ENCODE data around the gene TSPEAR.

DNA sequence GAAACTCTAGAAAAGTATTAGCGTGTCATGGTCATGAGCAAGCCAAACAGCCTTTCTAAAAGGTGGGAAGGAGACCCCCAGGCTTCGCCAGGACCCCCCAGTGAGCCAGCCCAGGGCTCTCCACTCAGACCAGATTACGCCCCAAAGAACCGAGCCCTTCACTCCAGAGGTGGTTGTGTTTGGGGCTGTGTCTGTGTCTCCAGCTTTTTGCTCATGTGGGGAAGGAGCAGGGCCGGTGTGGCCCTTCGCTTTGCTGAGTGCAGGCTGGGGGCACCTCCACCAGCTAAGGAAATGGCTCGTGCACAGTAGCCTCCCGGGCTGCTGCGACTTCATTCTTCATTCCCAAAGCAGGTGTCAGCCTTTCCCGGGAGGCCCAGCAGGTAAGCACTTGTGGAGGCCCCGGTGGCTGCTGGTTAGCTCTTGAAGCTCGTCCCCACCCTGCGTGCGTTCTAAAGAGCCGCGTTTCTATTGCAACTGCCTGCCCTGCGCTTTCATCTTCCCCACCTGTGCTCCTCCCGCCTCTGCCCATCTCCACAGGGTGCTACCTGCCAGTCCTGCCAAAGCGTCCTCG, 531 bp downstream of the TSPEAR start:
- TF ChIP-seq STAT6 (CRISPR knock-in tag; IDR thresholded peaks at IDR 0.05) (no peak), RBBP5 (IDR thresholded peaks at IDR 0.05; ENCODE audit: borderline replicate concordance, insufficient read depth, low read length, poor library complexity, severe bottlenecking) (no peak), RAD21 (CRISPR knock-in tag; conservative IDR thresholded peaks at IDR 0.05 in 1 of 2, IDR thresholded peaks at IDR 0.05 in 1 of 2) (no peak), POLR2A (conservative IDR thresholded peaks at IDR 0.05) (no peak), ZNF431 (CRISPR knock-in tag; IDR thresholded peaks at IDR 0.05) (no peak), ZEB2 (IDR thresholded peaks at IDR 0.05) (no peak), FOS (IDR thresholded peaks at IDR 0.05; ENCODE audit: extremely low read depth, insufficient read length) (no peak), GATA2 (CRISPR knock-in tag; IDR thresholded peaks at IDR 0.05) (no peak), ZNF143 (CRISPR knock-in tag; IDR thresholded peaks at IDR 0.05) (no peak), SP1 (CRISPR knock-in tag; IDR thresholded peaks at IDR 0.05) (no peak), ZNF717 (CRISPR knock-in tag; IDR thresholded peaks at IDR 0.05) (no peak)
- TF ChIP-seq, protein P1, sequence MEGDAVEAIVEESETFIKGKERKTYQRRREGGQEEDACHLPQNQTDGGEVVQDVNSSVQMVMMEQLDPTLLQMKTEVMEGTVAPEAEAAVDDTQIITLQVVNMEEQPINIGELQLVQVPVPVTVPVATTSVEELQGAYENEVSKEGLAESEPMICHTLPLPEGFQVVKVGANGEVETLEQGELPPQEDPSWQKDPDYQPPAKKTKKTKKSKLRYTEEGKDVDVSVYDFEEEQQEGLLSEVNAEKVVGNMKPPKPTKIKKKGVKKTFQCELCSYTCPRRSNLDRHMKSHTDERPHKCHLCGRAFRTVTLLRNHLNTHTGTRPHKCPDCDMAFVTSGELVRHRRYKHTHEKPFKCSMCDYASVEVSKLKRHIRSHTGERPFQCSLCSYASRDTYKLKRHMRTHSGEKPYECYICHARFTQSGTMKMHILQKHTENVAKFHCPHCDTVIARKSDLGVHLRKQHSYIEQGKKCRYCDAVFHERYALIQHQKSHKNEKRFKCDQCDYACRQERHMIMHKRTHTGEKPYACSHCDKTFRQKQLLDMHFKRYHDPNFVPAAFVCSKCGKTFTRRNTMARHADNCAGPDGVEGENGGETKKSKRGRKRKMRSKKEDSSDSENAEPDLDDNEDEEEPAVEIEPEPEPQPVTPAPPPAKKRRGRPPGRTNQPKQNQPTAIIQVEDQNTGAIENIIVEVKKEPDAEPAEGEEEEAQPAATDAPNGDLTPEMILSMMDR (IDR thresholded peaks at IDR 0.05 in 2 of 3, conservative IDR thresholded peaks at IDR 0.05 in 1 of 3; ENCODE audit: insufficient read depth in 2 of 3, low read depth in 1 of 3, low read length in 3 of 3) = no peak
- TF ChIP-seq, protein P2, sequence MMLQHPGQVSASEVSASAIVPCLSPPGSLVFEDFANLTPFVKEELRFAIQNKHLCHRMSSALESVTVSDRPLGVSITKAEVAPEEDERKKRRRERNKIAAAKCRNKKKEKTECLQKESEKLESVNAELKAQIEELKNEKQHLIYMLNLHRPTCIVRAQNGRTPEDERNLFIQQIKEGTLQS (IDR thresholded peaks at IDR 0.05) = no peak
- TF ChIP-seq, protein P2 (CRISPR knock-in tag; conservative IDR thresholded peaks at IDR 0.05) = no peak
